SW480 (cell line): ENCODE data around the gene PPHLN1.
"Not testable (repeated sequence)": the region's sequence is repeated elsewhere in the genome, so short reads cannot be mapped to it uniquely, and the experiment has no call there.

ENCODE experiments used
- DNase-seq: peaks from one replicate; pipeline ENCODE4 v3.0.0-alpha.2; 2016; ENCODE audit warnings: low spot score

PPHLN1 gene

DNA sequence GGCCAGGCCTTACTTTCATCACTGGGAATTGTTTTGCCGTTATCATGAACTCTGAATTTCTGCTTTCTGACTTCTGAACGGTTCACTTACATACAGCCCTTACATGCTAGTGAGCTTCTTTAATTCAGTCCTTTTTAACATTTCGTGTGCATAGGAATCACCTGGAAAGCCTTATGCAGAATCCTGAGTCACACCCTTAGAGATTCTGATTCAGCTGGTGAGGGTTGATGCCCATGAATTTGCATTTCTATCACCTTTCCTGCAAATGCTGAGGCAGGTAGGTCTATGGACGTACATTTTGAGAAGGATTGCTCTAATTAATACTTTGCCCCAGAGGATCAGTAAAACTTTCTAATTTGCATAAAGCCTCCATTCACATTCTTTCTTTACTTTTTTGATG lies 44.0 kb downstream of the PPHLN1 start:
- no peak for DNase-seq

DNA sequence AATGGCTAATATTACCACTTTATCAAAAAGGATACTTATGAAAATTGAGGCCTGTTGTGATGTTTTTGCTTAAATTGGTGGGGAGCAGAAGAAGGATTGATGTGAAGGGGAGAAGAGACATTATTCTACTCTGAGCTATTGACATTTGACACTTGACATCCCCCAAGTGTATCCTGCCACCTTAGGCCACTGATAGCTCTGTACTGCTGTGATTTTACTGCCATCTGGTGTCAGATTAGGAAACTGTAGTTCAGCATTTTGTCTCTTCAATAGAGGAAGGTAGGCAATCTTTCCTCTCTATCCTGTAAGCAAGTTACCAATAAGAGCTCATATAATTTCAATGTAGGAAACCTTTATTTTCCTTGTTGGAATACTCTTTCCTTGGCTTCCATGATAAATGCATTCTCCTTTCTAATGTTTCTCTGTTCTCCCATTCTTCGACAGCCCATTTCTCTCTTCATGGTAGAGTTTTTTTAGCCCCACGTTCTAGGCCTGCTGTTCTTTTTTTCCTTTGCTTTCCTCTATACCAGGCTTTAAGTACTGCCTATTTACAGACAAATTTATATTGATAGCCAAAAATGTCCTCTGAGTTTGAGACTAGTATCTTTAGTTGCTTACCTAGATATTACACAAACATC lies 46.3 kb downstream of the PPHLN1 start:
- DNase-seq, result peak; percentile 57

DNA sequence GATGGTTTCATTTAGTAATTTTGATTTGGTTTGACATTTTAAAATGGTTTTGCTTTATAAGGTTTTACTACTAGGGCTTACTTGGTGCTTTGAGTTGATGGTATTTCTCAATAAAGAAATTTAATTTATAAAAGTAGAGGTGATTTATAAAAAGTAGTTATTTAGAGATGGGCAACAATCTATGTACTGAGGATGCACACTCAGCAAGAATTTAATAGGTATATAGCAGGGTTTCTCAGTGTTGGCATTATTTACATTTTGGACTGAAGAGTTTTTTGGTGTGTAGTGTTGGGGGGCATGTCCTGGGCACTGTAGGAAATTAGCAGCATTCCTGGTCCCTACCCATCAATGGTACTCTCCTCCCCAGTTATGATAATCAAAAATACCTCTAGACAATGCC lies 47.7 kb downstream of the PPHLN1 start:
- DNase-seq, result no peak

DNA sequence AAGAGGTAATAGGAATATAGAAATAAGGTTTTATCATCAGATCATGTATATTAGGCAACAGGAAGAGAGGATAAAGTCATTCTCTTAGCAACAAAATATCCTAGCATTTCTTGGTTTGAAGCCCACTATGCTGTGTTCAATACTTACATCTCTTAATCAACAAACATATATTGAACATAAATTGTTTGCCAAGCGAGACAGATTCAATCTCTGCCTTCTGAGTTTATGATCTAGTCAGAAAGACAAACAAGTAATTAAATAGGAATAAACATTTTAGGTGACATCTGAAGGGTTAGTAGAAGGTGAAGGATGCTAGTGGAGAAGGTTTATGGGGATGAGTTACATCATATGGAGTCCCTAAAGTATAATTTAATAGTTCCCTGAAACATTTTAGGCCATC lies 54.8 kb downstream of the PPHLN1 start:
- no peak for DNase-seq

DNA sequence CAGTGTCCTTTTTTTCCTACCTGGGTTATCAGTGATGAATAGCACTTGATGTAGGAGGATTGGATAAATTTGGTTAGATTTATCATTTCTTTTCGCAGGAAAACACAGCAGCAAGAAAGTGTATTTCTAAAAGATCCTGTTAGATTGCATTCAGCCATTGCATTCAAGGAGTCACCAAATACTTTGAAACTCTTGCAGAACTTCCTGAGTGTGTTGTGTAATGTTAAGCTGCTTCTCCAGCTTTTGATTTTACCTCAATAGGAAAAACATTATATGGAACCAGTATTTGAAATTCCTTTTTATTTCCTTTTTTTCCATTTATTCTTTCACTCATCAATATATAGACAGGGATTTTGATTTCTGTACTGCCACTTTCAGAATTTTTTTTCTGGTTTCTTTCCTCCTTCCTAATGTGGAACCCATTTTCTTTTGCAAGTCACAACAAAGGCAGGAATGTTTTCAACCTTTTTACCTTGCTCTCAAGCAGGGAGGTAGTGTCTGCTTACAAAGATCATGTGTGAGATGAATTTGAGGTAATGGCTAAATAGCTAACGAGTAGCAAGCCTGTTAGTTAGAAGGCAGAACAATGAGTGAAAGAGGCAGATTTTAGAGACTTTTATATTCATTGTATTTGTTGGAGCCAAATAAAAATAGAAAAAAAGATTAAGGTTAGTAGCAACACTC lies 56.2 kb downstream of the PPHLN1 start:
- no peak for DNase-seq

DNA sequence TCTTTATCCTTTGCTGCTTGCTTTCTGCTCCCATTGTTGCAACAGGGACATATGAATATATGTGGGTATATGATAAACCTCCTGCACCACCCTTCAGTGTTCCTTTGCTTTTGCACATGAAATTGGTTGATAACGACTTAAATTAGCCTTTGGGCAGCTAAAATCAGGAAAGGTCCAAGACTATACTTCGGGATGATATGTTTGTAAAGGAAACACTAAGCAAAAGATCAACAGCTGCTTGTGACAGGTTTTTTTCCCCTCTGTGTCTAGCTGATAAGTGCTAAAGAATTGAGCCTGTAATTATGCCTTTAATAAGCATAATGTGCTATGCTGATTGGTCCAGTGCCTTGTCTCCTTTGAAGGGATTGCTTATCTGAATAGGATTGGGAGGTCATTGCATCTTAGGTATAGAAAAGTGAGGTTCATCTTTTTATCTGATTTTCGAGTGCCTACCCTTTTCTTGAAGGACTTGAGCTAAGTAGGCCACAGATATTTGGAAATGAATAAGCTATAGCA lies 59.4 kb downstream of the PPHLN1 start:
- no peak for DNase-seq

DNA sequence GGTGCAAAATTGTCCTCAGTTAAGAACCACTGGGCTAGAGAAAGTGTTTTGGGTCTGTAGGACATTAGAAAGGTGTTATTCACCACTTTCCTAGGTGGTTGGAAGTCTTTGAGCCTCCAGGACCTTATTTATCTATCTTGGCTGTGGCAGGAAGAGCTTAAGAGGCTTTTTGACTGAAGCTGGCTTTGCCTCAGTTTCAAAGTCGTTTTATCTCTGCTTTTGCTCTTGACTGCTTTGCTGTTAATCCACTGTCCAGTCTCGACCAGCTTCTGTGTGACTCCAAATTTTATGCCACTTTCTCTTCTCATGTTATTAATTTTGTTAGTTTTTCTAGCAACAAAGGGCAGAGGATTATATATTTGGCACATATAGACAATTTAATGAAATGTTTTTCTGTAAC lies 60.3 kb downstream of the PPHLN1 start:
- no peak for DNase-seq

DNA sequence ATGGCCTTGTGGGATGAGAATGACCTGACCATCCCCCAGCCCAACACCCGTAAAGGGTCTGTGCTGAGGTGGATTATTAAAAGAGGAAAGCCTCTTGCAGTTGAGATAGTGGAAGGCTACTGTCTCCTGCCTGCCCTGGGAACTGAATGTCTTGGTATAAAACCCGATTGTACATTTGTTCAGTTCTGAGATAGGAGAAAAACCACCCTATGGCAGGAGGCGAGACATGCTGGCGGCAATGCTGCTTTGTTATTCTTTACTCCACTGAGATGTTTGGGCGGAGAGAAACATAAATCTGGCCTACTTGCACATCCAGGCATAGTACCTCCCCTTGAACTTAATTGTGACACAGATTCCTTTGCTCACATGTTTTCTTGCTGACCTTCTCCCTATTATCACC lies 62.1 kb downstream of the PPHLN1 start:
- DNase-seq, result not testable (repeated sequence)

DNA sequence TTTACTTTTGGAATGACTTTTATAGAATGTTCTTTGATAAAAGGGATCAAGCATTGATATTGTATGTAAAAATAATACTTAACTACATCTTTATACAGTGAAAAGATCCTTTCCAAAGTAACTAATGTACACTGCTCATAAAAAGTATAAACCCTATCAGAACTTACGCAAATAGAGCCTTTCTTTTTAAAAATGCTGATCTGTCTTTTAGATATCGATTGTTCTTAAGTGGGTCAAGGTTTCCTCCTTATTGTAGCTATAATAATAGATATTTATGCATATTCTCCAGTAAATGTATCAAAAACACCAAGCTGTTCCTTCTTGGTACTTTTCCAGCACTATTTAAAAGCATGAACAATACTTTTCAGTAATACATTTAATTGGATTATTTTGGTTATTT lies 68.5 kb downstream of the PPHLN1 start:
- DNase-seq, result no peak

DNA sequence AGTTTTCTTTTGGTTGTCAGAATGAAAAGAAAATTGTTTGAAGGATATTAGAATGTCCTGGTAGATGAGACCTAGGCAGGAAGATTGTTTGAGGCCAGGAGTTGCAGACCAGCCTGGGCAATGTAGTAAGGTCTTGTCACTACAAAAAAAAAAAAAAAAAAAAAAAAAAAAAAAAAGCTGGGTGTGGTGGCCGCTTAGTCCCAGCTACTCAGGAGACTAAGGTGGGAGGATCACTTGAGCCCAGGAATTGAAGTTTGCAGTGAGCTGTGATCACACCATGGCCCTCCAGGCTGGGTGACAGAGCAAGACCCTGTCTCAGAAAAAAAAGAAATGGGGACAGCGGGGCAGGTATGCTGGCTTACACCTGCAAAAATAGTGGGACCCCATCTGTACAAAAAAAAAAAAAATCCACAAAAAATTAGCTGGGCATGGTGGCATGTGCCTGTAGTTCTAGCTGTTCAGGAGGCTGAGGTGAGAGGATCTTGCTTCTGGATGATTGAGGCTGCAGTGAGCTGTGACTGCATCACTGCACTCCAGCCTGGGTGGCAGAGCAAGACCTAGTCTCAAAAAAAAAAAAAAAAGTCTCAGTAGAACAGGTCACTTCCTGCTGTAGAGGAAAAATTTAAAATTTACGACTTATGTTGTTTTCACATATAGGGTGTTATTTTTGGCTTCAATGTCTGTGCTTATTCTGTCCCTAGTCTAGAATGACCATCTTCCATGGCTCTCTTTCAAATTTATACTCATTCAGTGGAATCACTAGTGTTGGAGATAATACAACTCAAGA lies 70.7 kb downstream of the PPHLN1 start:
- no peak for DNase-seq

DNA sequence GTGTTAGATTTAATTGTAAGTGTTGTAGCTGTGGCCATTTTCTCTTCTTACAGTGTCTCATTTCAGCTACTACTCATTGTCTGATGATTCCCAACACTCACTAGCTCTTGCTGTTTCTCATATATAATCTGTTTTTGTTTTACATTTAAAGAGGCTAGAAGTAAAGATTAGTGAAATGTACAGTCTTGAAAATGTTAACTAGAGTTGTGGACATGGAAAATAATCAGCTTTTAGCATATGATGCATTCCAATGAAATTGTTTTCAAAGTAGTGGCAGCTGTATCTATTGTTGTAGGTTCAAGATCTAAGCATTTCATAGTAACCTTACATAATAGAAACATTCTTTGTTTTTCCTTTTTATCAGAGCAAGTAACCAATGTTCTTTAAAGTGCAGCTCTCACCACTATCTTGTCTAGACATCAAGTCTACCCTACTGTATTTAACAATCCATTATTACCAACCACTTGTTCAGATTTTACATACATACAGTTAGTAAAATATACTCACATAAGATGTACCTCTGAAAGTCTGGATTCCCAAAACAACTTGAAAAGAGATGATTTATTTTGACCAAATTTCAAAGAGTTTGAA lies 76.9 kb downstream of the PPHLN1 start:
- no peak for DNase-seq

DNA sequence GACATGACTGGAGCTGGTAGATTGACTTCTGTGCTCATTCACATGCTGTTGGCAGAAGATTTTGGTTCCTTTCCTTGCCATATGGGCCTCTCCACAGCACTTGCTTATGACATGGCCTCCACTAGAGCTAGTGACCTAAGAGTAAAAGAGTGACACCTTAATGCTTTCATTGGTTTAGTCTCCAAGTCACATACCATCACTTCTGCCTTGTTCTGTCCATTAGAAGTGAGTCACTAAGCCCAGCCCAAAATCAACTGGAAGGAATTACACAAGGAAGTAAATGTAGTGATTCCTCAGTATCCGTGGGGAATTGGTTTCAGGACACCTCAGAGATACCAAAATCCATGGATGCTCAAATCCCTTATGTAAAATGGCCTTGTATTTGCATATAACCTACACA lies 81.3 kb downstream of the PPHLN1 start:
- no peak for DNase-seq

DNA sequence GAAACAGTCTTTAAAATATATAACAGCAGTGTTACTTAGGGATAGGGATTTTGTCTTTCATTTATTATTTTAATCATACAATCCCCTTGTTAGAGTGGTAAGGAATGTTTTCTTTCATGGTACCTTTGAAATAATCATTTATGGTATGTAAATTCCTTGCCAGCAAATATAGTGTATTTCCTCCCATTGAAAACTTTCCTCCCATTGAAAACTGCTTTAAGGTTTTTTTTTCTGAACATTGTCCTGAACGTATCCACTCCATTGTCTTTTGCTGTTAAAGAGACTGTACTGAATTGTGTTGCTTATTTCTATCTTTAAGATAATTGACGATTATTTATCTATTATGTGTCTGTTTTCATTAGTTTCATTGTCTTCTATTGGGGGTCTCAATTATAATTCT lies 83.5 kb downstream of the PPHLN1 start:
- no peak for DNase-seq

DNA sequence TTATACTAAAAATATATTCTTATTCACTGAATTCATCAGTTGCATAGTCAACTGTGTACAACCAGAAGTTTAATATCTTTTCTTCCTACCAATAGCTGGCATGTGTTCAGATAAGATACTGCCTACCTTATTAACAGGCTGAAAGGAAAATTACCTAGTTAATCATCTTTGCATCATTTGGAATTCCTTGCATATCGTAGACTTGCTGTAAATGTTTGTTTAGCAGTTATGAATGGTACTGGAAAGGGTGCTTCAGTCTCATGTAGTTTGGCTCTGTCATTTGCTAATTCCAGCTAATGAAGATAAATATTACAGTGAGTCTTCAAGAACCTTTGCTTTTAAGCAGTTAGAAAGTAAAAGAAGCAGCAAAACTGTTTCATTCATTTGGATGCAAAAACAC lies 84.4 kb downstream of the PPHLN1 start:
- no peak for DNase-seq

DNA sequence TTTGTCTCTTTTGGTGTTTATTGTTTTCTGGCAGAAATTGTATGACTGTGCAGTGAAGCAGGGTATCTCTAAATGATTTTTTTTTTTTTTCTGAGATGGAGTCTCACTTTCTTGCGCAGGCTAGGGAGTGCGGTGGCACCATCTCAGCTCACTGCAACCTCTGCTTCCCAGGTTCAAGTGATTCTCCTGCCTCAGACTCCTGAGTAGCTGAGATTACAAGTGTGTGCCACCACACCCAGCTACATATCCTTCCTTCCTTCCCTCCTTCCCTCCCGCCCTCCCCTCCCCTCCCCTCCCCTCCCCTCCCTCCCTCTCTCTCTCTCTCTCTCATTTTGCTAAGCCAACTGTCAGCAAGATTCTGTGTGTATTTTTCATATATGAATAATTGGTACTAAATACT lies 94.4 kb downstream of the PPHLN1 start:
- DNase-seq, result no peak

DNA sequence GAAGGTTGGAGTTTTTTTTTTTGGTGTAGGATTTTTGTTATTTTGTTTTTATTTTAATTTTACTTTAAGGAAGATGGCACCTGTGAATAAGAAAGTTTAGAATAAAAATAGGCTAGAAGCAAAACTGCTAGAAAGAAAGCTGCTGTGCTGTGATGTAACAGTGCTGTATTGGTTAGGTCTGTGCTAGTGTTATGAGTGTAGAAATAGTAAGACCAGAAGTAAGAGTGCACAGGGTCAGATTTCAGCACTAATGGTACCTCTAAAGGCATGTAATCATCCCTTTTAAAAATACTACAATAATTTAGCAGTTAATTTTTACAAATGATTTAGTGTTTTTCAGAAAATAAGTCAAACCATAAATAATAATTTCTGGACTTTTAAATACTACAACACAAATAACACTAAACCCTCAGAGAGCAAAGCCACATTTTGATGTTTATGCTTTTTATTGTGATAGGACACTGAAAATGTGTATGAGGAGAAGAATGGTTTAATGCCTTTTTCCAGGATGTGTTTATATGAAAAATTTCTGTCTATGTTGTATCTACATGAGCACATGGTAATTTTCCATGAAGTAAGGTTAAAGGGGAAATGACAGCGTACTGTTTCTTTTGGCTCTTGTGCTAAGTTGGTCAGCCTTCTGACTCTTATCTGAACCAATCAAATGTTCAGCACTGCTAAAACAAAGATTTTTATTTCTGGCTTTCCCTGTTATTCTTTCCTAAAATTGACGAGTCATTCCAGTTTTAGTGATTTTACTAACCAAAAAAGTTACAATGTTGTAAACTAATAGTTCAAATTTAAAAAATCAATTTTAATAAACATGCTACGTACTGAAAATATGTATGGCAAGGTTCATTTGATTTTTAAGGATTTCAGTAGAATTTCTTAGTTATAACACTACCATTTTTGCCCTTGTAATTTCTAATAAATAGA lies 96.1 kb downstream of the PPHLN1 start:
- DNase-seq, result no peak

DNA sequence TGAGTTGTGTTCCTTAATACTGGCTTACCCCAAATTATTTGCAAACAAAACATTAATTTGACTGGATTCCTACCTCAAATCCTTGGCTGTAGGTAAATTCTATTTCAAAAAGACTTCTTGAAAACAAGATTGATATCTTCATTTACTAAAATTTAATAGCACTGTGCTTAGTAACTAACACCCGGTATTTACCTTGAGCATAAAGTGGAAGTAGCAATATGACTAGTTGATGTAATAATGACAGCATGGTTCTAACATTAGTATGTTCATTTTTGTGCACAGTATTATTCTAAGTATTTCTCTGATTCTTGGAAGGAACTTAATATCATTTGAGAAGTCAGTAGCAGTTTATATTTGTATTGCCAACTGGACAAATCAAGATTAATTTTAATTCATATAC lies 96.8 kb downstream of the PPHLN1 start:
- no peak for DNase-seq

DNA sequence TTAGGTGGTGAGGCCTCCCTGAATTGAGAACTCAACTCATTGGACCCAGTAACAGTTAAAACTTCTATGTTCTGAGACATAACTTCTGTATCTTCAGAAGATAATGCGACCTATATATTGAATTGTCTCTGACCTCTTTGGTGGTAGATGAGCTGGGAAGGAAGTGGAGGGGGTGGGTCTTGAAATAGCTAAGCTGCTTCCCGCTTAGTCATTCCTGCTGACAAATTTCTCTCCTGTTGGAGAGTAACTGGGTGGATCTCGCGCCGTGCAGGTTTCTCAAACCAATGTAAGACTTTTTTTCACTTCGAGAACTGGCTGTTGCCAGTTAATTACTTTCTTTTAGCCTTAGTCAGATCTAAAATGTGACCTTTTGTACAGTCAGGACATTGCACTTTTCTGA lies 100.8 kb downstream of the PPHLN1 start:
- no peak for DNase-seq

DNA sequence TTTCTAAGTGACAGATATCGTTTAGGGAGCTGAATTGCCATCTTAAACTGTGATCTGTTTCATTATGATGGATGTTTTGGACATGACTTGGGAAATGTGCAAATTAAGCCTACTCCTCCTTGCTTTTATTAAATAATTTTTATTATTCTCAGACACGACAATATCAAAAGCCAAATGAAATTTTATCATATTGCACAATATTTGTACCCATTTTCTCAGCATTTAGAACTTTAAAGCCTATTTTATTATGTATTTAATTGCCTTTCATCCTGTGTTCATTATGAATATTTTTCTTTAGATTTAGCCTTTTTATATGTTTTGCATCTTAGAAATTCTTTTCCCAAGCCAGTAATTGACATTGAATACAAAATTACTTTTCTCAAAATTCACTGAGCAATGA lies 102.9 kb downstream of the PPHLN1 start:
- DNase-seq, result no peak

DNA sequence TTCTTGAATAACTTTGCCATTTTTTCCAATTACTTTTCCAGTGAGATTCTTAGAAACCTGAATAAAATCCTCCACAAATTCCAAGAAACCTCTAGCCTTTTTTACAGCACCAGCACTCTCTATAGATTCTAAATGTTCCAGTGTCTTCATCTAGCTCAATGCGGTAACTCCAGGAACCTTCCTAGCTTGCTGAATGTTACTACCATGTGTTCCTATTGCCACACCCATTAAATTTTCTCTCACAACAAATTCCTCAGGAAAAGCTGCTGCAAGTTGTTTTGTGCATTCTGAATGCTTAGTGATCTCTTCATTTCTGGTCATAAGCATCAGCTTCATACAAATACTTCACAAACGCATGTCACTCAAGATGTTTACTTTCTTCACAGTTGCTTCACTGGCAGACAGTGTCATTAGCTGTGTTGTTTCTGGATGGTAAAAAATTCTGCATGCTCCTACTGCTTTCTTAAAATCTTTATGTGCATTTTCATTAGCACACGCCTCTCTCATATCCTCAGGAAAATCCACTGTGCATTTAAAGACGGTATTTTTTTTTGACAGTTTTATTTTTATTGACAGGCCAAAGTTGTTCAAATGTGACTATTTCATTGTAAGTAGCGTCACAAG lies 106.7 kb downstream of the PPHLN1 start:
- DNase-seq, result no peak

DNA sequence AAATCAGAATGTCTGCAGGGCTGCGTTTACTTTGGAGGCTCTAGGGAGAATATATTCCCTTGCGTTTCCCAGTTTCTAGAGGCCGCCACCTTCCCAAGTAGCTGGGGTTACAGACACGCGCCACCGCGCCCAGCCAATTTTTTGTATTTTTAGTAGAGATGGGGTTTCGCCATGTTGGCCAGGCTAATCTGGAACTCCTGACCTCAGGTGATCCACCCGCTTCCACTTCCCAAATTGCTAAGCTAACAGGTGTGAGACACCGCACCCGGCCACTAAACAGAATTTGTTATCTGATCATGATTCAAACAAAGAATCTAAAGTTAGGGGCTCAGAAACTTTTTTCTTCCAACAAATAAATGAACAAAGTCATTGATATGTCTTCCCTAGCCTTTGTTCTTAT lies 114.6 kb downstream of the PPHLN1 start:
- DNase-seq, result no peak
